Measurements from ENCODE around the gene ZFAND4. TPM values are rescaled to one million over a fixed set of nuclear protein-coding genes. Genes with fewer than 3 reads are reported as not detected.

The ZFAND4 gene
- total and polyA plus RNA-seq, 4 donors = 3.2 to 15.7 (median 8.0) TPM

- H3K27me3 ChIP-seq (ENCODE audit: control insufficient read depth in 4 of 4, insufficient read depth in 4 of 4, low read length in 3 of 4) = no peaks in the 10 kb centered on the region
- no peak for DNase-seq (ENCODE audit: low spot score)
- no peak for TF ChIP-seq REST (IDR thresholded peaks at IDR 0.05)
- no peak for TF ChIP-seq CTCF (IDR thresholded peaks at IDR 0.05; ENCODE audit: low read depth, low read length, missing input control)
- no peak for TF ChIP-seq MAX (IDR thresholded peaks at IDR 0.05)
- no peak for TF ChIP-seq TAF1 (conservative IDR thresholded peaks at IDR 0.05)
- no peak for TF ChIP-seq GABPA (IDR thresholded peaks at IDR 0.05 in 1 of 2, conservative IDR thresholded peaks at IDR 0.05 in 1 of 2)
- H3K4me3 ChIP-seq (ENCODE audit: low read depth in 1 of 3, low read length in 3 of 3) = no peak overlapping the region
- no peak overlapping the region for H3K9ac ChIP-seq (ENCODE audit: low read depth in 1 of 2, low read length in 2 of 2)
- H3K27ac ChIP-seq (ENCODE audit: low read depth in 1 of 2, low read length in 2 of 2) = no peak overlapping the region
- peaks cover 4 to 25% (median 12%) of the 10 kb centered on the region in 4 donors for H3K36me3 ChIP-seq (ENCODE audit: control insufficient read depth in 4 of 4, insufficient read depth in 3 of 4, low read depth in 1 of 4, low read length in 3 of 4)
- no peaks in the 10 kb centered on the region for H3K4me1 ChIP-seq (ENCODE audit: control insufficient read depth in 4 of 4, insufficient read depth in 4 of 4, low read length in 3 of 4)
- H3K9me3 ChIP-seq (ENCODE audit: control insufficient read depth in 4 of 4, low read length in 3 of 4) = no peaks in the 10 kb centered on the region
Observed at GRCh38 chr10:45612741-45613140, 59.8 kb downstream of the ZFAND4 start.

GRCh38 chr10:45608052-45608451 is 64.5 kb downstream of the ZFAND4 start:
- DNase-seq (ENCODE audit: low spot score) = no peak
- H3K27ac ChIP-seq (ENCODE audit: low read depth in 1 of 2, low read length in 2 of 2) = no peak overlapping the region
- no peaks in the 10 kb centered on the region for H3K9me3 ChIP-seq (ENCODE audit: control insufficient read depth in 4 of 4, low read length in 3 of 4)
- WGBS = 100% methylated on average over 1 of the region's 1 CpG
- no peak overlapping the region for H3K9ac ChIP-seq (ENCODE audit: low read depth in 1 of 2, low read length in 2 of 2)
- TF ChIP-seq MAX (IDR thresholded peaks at IDR 0.05) (no peak), RXRA (IDR thresholded peaks at IDR 0.05) (no peak), FOXA2 (IDR thresholded peaks at IDR 0.05) (no peak), YY1 (IDR thresholded peaks at IDR 0.05) (no peak), ZBTB33 (IDR thresholded peaks at IDR 0.05) (no peak), FOXA1 (IDR thresholded peaks at IDR 0.05) (no peak), EGR1 (IDR thresholded peaks at IDR 0.05; ENCODE audit: low read depth in 2 of 2) (no peak), ATF3 (IDR thresholded peaks at IDR 0.05) (no peak), SP1 (IDR thresholded peaks at IDR 0.05) (no peak), RAD21 (IDR thresholded peaks at IDR 0.05) (no peak), HNF4A (conservative IDR thresholded peaks at IDR 0.05) (no peak), JUND (IDR thresholded peaks at IDR 0.05) (no peak), GABPA (IDR thresholded peaks at IDR 0.05 in 1 of 2, conservative IDR thresholded peaks at IDR 0.05 in 1 of 2) (no peak), HNF4G (IDR thresholded peaks at IDR 0.05) (no peak), REST (IDR thresholded peaks at IDR 0.05) (no peak), TAF1 (conservative IDR thresholded peaks at IDR 0.05) (no peak), CTCF (IDR thresholded peaks at IDR 0.05; ENCODE audit: low read depth, low read length, missing input control) (no peak), NR2F2 (IDR thresholded peaks at IDR 0.05) (no peak)
- no peaks in the 10 kb centered on the region for H3K4me1 ChIP-seq (ENCODE audit: control insufficient read depth in 4 of 4, insufficient read depth in 4 of 4, low read length in 3 of 4)
- peaks cover 4 to 25% (median 13%) of the 10 kb centered on the region in 4 donors for H3K36me3 ChIP-seq (ENCODE audit: control insufficient read depth in 4 of 4, insufficient read depth in 3 of 4, low read depth in 1 of 4, low read length in 3 of 4)
- H3K4me3 ChIP-seq (ENCODE audit: low read depth in 1 of 3, low read length in 3 of 3) = no peak overlapping the region
- H3K27me3 ChIP-seq (ENCODE audit: control insufficient read depth in 4 of 4, insufficient read depth in 4 of 4, low read length in 3 of 4) = no peaks in the 10 kb centered on the region

Data from liver (tissue), 9 donors.